GM21737 (cell line): ENCODE data around the gene NDUFA3.

ENCODE experiments used
- ATAC-seq: cut with Tn5 transposase; IDR thresholded peaks from one replicate; pipeline ENCODE4 v1.9.1; 2021; ENCODE audit warnings: mild to moderate bottlenecking, moderate library complexity; ENCODE audit not compliant: unreplicated experiment

NDUFA3 gene

DNA sequence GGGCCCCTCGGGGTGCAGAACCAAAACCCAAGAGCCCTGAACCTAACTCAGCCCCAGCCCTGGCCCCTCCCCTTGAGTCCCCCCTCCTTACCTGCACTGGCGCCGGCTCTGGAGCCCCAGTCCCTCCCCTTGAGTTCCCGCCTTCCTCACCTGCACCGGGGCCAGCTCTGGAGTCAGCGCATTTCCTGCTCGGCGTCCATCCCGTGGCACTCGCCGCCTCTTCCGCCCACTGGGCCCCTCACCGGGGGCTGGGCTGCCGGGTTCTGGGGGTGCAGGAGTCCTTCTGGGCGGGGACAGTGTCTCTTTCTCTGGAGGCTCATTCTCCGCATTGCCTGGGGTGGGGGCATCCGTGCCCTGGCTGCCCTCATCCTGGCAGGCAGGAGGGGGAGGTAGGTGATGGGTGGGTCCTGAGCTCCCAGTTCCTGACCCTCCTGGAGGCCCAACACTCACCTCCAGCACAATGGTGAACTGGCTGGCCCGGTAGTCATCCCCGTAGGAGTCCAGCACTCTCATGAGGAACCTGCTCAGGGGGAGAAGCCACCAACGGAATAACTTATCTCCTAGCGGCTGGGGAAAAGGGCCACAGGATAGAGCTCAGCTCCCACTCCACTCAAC is 5.3 kb downstream of the NDUFA3 start:
- ATAC-seq, result no peak

GRCh38 chr19:54108496-54108895 is 5.8 kb downstream of the NDUFA3 start:
- ATAC-seq, result no peak

DNA sequence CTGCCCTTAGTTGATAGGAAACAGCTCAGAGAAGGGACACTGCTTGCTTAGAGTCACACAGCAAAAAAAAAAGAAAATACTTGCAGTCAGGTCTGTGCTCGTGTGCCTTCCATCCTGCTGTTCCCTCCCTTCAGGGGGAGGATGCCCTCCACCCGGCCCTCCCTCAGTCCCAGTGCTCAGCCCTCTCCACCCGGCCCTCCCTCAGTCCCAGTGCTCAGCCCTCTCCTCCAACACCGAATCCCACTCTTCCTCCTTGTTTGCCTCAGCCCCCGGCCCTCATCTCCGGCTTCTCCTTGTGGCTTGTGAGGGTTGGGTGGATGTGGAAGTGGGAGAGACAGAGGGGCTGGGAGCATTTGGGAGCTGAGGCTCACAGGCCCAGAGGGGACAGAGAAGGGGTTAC is 7.0 kb downstream of the NDUFA3 start:
- ATAC-seq, result no peak

DNA sequence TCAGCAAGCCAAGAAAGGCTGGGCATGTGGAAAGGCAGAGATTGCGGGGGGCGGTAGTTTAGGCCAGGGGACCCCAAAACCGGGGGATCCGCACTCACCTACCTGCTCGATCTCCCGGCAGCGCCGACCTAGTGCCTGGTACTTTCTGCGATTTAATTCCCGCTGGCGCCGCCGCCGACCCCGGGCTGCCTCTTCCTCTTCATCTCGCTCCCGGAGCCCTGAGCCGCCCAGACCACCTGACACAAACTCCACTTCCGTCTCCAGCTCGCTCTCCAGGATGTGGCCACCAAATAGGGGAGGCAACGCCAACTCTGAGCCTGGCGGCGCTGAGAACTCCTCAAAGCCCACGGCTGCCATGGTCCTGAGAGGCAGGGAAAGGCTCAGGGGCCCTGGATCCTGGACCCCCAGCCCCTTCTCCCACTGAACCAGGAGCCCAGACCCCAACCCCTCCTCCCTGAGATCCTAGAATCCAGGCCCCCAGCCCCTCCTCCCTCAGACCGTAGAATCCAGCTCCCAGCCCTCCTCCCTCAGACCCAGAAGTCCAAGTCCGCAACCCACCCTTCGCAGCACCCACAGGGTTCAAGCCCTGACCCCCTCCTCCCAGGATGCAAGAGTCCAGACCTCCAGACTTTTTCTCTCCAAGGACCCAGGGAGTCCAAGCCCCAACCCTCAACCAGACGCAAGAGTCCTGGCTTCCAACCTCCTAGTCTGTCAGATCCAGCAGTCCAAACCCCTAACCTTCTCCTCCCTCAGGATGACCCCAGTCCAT is 11.9 kb downstream of the NDUFA3 start:
- peak; percentile 33 for ATAC-seq

DNA sequence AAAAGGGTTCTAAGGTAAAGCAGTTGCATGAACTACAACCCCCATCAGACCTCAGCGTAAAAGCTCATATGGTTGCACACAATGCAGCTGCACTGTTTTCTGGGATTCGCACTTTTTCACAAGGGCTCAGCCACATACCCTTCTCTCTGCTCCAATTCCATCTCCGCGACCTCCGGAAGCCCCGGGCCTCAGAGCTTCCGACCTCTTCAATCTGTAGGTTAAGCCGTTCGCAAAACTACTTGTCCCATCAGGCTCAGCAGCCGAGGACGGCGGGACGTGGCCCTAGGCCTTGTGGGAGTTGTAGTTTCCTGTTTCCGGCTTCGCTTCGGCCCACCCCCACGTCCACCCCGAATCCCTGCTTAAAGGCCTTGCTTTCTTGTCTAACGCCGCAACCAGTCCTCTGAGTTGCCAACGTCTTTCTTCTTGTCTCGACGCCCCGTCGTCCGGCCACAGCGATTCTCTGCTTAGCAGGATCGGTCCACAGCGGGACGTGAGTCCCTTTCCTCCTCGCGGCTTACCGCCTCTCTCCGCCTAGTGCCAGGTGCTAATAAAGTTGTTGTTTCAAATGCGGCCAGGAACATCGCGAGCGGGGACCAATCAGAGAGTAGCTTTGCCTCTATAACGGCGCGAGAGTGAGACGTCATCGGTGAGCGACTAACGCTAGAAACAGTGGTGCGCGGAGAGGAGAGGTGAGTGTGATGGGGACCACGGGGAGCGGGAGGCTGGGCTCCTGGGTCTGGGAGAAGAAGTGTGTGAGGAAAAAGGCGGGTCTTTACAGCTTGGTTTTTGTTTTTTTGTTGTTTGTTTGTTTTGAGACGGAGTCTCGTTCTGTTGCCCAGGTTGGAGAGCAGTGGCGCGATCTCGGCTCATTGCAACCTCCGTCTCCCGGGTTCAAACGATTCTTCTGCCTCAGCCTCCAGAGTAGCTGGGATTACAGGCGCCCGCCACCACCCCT is 12.7 kb downstream of the NDUFA3 start, which contains the start of the genes PRPF31 and TFPT:
Gene PRPF31, plus strand, starts transcription at position 646 of the 955 bp plus-strand sequence. CDS start 2,525 bp downstream, outside the sequence.
Gene TFPT, minus strand, starts transcription at position 549 of the 955 bp plus-strand sequence. Its CDS starts 388 bp downstream, at position 161.
- ATAC-seq, result peak; percentile 75

DNA sequence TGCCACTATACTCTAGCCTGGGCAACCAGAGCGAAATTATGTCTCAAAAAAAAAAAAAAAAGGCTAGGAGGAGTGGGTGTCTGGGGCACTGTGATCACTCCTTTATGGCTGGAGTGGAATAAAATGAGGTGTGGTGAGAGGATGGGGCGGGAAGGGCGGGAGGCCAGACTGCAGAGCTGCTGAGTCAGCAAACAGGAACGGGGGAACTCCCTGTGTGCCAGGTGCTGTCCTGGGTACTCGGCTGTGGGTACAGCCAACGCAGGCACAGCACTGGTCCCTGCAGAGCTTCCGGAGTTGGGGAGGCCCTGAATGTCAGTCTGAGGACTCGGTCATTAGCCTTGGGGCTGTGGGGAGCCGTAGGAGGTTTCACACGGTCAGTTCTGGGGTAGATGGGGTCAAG is 18.6 kb downstream of the NDUFA3 start:
- no peak for ATAC-seq

DNA sequence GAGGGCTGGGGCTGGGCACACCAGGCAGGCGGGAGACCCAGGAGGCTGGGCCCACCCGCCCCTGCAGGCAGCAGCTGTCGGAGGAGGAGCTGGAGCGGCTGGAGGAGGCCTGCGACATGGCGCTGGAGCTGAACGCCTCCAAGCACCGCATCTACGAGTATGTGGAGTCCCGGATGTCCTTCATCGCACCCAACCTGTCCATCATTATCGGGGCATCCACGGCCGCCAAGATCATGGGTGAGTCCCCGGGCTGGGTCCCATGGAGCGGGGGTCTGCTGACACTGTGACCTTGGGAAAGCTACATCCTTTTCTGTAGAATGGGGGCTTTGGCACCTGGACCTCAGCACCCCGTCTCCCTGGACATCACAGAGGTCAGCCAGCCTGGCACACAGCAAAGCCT is 21.0 kb downstream of the NDUFA3 start:
- no peak for ATAC-seq

GRCh38 chr19:54124393-54124792 is 21.7 kb downstream of the NDUFA3 start:
- no peak for ATAC-seq

DNA sequence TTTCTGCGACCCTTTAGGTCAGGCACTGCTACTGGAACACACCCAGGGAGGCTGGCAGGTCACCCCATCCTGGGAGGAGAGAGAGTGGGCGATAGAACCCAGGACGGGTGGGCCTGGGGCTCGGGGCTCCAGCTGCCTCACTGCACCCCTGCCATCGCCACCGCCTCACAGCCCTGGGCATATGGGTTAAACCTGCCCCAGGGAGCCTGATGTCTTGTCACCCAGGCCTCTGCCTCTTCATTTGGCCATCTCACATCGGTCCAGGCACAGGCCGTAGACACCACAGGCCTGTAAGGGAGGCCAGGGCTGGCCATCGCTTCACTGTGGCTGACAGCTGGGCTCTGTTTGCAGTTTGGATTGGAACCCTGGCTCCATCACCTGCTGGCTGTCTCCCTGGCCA is 23.1 kb downstream of the NDUFA3 start:
- ATAC-seq, result no peak

GRCh38 chr19:54127688-54128440 is 25.2 kb downstream of the NDUFA3 start:
- no peak for ATAC-seq

GRCh38 chr19:54128441-54128725 is 25.7 kb downstream of the NDUFA3 start:
- no peak for ATAC-seq

DNA sequence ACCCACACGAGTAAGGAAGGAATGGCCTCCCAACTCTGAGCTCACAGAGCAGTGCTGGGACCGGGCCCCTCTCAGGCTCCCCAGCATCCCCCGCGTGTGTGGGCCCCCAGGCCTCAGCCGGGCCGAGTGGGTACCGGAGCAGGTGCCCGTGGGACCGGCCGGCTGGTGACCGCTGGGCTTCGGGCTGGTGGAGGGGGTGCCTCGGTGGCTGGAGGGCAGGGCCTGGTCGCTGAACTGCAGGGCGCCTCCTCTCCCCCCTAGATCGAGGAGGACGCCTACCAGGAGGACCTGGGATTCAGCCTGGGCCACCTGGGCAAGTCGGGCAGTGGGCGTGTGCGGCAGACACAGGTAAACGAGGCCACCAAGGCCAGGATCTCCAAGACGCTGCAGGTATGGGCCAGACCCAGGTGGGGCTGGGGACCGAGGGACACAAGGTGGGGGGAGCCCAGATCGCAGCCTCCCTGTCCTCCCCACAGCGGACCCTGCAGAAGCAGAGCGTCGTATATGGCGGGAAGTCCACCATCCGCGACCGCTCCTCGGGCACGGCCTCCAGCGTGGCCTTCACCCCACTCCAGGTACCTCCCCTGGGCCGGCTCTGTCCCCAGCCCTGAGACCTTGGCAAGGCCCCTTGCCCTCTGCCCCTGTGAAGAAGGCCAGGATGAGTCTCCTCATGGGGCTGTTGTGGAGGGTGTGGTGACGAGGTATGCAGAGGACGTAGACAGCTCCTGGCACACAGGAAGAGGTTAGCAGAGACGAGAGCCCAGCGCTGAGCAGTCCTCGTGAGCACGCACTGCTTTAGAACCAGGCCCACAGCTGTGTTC is 26.4 kb downstream of the NDUFA3 start:
- no peak for ATAC-seq

- no peak for ATAC-seq
Observed at GRCh38 chr19:54129617-54129996, 27.0 kb downstream of the NDUFA3 start.

DNA sequence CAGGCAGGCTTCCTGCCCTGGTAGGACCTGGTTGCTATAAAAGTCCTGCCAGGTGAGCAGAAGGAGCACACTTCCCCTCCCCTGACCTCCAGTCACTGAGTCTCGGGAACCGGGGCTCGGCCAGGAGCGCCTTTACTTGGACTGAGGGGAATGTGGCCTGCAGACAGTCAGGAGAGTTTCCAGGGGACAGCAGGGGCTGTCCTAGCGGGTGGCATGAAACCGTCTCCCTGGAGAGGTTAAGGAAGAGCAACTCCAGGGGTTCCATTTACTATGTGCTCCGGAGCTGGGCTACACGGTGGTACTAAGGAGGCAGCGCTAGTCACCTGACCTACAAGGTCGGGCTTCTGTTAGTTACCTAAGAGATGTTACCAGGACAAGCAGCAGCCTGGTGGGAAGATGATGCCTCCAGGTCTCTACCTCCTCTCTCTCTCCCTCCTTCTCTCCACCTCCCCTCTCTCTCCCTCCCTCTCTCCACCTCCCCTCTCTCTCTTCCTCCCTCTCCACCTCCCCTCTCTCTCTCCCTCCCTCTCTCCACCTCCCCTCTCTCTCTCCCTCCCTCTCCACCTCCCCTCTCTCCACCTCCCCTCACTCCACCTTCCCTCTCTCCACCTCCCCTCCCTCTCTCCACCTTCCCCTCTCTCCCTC is 30.8 kb downstream of the NDUFA3 start:
- no peak for ATAC-seq

DNA sequence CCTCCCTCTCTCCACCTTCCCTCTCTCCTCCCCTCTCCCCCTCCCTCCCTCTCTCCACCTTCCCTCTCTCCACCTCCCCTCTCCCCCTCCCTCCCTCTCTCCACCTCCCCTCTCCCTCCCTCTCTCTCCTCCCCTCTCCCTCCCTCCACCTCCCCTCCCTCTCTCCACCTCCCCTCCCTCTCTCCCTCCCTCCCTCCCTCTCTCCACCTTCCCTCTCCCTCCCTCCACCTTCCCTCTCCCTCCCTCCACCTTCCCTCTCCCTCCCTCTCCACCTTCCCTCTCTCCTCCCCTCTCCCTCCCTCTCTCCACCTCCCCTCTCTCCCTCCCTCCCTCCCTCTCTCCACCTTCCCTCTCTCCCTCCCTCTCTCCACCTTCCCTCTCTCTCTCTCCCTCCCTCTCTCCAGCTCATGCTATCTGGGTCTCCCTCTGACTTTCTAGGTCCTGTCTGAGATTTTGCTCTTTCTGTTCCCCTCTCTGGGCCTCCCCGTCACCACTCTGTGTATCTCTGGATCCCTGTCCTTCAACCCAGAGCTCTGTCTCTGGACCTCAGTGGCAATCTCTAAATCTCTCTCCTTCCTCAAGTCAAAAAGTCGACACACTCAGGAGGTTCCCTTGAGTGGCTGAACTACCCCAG is 31.4 kb downstream of the NDUFA3 start:
- no peak for ATAC-seq

GRCh38 chr19:54136086-54136863 is 33.6 kb downstream of the NDUFA3 start:
- ATAC-seq, result peak; percentile 0

GRCh38 chr19:54136864-54137698 is 34.4 kb downstream of the NDUFA3 start:
- ATAC-seq, result peak; percentile 72
